Spleen (tissue), 13 donors: ENCODE measurements around the gene MYCN. TPM values are rescaled to one million over a fixed set of nuclear protein-coding genes. Genes with fewer than 3 reads are reported as not detected.

Source experiments
- DNase-seq: peaks from one replicate; pipeline ENCODE4 v3.0.0-alpha.2; 2020
- H3K27ac ChIP-seq, 8 donors: fragments of 200-600 bp; sonication (generic) in 7 of 8; 1 replicate in 4 of 8; 2 replicates in 4 of 8; pipeline versions ENCODE4 v1.5.0 to v1.8.0; 2016 to 2021; ENCODE audit warnings: inconsistent platforms in 4 of 8, mild to moderate bottlenecking in 4 of 8, moderate library complexity in 1 of 8
- H3K27me3 ChIP-seq, 7 donors: fragments of 200-600 bp; sonication (generic) in 6 of 7; replicated peaks in 1 of 7; 1 replicate in 4 of 7; 2 replicates in 3 of 7; pipeline versions ENCODE4 v1.5.0 to v1.8.0; 2016 to 2021; ENCODE audit warnings: inconsistent platforms in 3 of 7, mild to moderate bottlenecking in 1 of 7
- H3K36me3 ChIP-seq, 6 donors: fragments of 200-600 bp; sonication (generic) in 5 of 6; 1 replicate in 4 of 6; 2 replicates in 2 of 6; pipeline versions ENCODE4 v1.5.0 to v1.8.0; 2016 to 2021; ENCODE audit warnings: inconsistent platforms in 2 of 6
- H3K4me1 ChIP-seq, 6 donors: fragments of 200-600 bp; sonication (generic) in 5 of 6; 1 replicate in 3 of 6; 2 replicates in 3 of 6; pipeline versions ENCODE4 v1.5.0 to v1.8.0; 2016 to 2021; ENCODE audit warnings: inconsistent platforms in 3 of 6
- H3K4me3 ChIP-seq, 8 donors: fragments of 200-600 bp; sonication (generic) in 7 of 8; 1 replicate in 4 of 8; 2 replicates in 4 of 8; pipeline versions ENCODE4 v1.5.0 to v1.8.0; 2016 to 2021; ENCODE audit warnings: inconsistent platforms in 4 of 8, mild to moderate bottlenecking in 4 of 8, moderate library complexity in 2 of 8
- H3K9me3 ChIP-seq, 8 donors: fragments of 200-600 bp; sonication (generic) in 7 of 8; 1 replicate in 4 of 8; 2 replicates in 4 of 8; pipeline versions ENCODE4 v1.5.0 to v1.8.0; 2016 to 2021; ENCODE audit warnings: inconsistent platforms in 4 of 8
- CTCF ChIP-seq, 11 experiments: fragments of 200-600 bp in 7 of 11; fragments of 450-650 bp in 4 of 11; sonication (generic) in 4 of 11; IDR thresholded peaks in 8 of 11; conservative IDR thresholded peaks in 3 of 11; 1 replicate in 7 of 11; 2 replicates in 4 of 11; pipeline versions ENCODE4 v1.4.0 to v1.8.0; 2016 to 2021; ENCODE audit warnings: antibody characterized with exemption in 11 of 11, inconsistent platforms in 4 of 11, mild to moderate bottlenecking in 1 of 11
- POLR2A ChIP-seq, 3 donors: fragments of 450-650 bp; IDR thresholded peaks; one replicate each; pipeline ENCODE4 v1.5.1; 2017; ENCODE audit warnings: antibody characterized with exemption in 3 of 3, mild to moderate bottlenecking in 1 of 3
- POLR2AphosphoS5 ChIP-seq, 3 donors: sonication (generic); formaldehyde crosslinking; IDR thresholded peaks; one replicate each; pipeline ENCODE4 v1.5.1; 2017; ENCODE audit warnings: antibody characterized with exemption in 3 of 3
- WGBS, 5 donors: extraction: QIAGEN DNeasy Blood & Tissue Kit in 3 of 5; methylation state at CpG; one replicate each; pipeline versions ENCODE4 v1.1.5 to v1.1.7; 2013 to 2018; 5-methylcytosine and 5-hydroxymethylcytosine counted together
- intact Hi-C: fragments of 100-400 bp; cut with DNase I; formaldehyde crosslinking; loops from one replicate; pipeline ENCODE4 v1.15.0; 2023; ENCODE audit warnings: low total_unique reads
- long read RNA-seq, 2 donors: transcript quantifications; one replicate each; lab custom pipeline, GENCODE V29; 2026
- polyA plus RNA-seq, 3 donors: library from polyadenylated mRNA; stranded (reverse); fragments of 200-250 nt; gene quantifications; one replicate each; pipeline ENCODE4 v1.2.1, GENCODE V29; 2013
- total RNA-seq, 7 donors: library from RNA; depleted of rRNA in 3 of 7; stranded (reverse); fragments of >200 nt in 3 of 7; fragmentation: NEBNext Ultra II Directional in 4 of 7; extraction: Animal tissue kit (Norgen Biotek cat#: 25700) in 4 of 7; gene quantifications; one replicate each; pipeline versions ENCODE4 v1.1.0 to v1.2.1, GENCODE V29; 2016 to 2021
- donor health status: healthy with polysubstance abuse.
- donor health status: DM: no; HTN: no; CAD: no; lungs with moderate emphysema.
- donor health status: DM: no; HTN: no; CAD: no.
- donor health status: Bipolar disorder and iron deficiency.
- donor health status: healthy.
- donor health status: DM: no; HTN: no; CAD: no.
- donor health status: DM: yes; HTN: yes; CAD: no.

MYCN gene
- total RNA-seq (1 to 10 TPM in 1 of 7 donors, under 1 TPM in 4, not detected in 2; 0.29 to 1.3 (median 0.58) TPM), polyA plus RNA-seq (under 1 TPM; 0.03 to 0.16 (median 0.15) TPM)
- long read RNA-seq, donor 1, partial matches to known transcripts = 0 of 3 reads
- long read RNA-seq, donor 1, other reads (novel, unspliced or antisense) = 0 of 3 reads
- long read RNA-seq, donor 2, partial matches to known transcripts = 0 of 3 reads
- long read RNA-seq, donor 2, other reads (novel, unspliced or antisense) = 0 of 3 reads

GRCh38 chr2:15939854-15940660 lies at the start of gene MYCN:
Gene MYCN (plus strand): TSS chr2:15940550. CDS start chr2:15942065, 1,515 bp downstream.
- no peak within 1 kb of the TSS for H3K27ac ChIP-seq
- peaks cover 0 to 78% (median 40%) of the 10 kb centered on the region in 7 donors for H3K27me3 ChIP-seq
- H3K4me1 ChIP-seq = peaks cover 36 to 57% (median 45%) of the 10 kb centered on the region in 6 donors
- H3K4me3 ChIP-seq = peak within 1 kb of the TSS; percentile 16 to 64 (median 39)
- TF ChIP-seq POLR2AphosphoS5 (IDR thresholded peaks at IDR 0.05) (no peak), CTCF (IDR thresholded peaks at IDR 0.05 in 8 of 11, conservative IDR thresholded peaks at IDR 0.05 in 3 of 11) (peak in 1 of 11 experiments; percentile 66), POLR2A (IDR thresholded peaks at IDR 0.05) (no peak)
- WGBS, 5 donors = 0 to 2% (median 1%) methylated on average over 46 to 47 of the region's 47 CpGs
- H3K36me3 ChIP-seq = no peaks in the 10 kb centered on the region
- DNase-seq = no peak
- intact Hi-C loops = loop anchor here (5.0 to 10.0 kb wide), 3 partner anchors 303 to 565 kb away; no protein-coding TSS in a partner anchor
- no peaks in the 10 kb centered on the region for H3K9me3 ChIP-seq

- H3K4me3 ChIP-seq = no peak overlapping the region
- H3K36me3 ChIP-seq = no peaks in the 10 kb centered on the region
- no peak overlapping the region for H3K27ac ChIP-seq
- no peaks in the 10 kb centered on the region for H3K4me1 ChIP-seq
- TF ChIP-seq POLR2A (IDR thresholded peaks at IDR 0.05) (no peak), POLR2AphosphoS5 (IDR thresholded peaks at IDR 0.05) (no peak), CTCF (IDR thresholded peaks at IDR 0.05 in 8 of 11, conservative IDR thresholded peaks at IDR 0.05 in 3 of 11) (no peak)
- DNase-seq = no peak
- H3K27me3 ChIP-seq = no peaks in the 10 kb centered on the region
- no peaks in the 10 kb centered on the region for H3K9me3 ChIP-seq
- intact Hi-C loops = no loop called here
- 75 to 80% (median 77%) methylated on average over 15 of the region's 15 CpGs for WGBS, 5 donors
These were observed 49.1 kb upstream of the MYCN start for GRCh38 chr2:15890936-15891905.

- Histone ChIP-seq H3K9me3 (peaks cover 0 to 10% (median 3%) of the 10 kb centered on the region in 8 donors), H3K27ac (no peak overlapping the region), H3K4me3 (no peak overlapping the region), H3K4me1 (no peaks in the 10 kb centered on the region), H3K36me3 (no peaks in the 10 kb centered on the region), H3K27me3 (no peaks in the 10 kb centered on the region)
- WGBS, 5 donors = 71 to 90% (median 81%) methylated on average over 8 of the region's 8 CpGs
- TF ChIP-seq POLR2AphosphoS5 (IDR thresholded peaks at IDR 0.05) (no peak), CTCF (IDR thresholded peaks at IDR 0.05 in 8 of 11, conservative IDR thresholded peaks at IDR 0.05 in 3 of 11) (no peak), POLR2A (IDR thresholded peaks at IDR 0.05) (no peak)
- no peak for DNase-seq
- intact Hi-C loops = no loop called here
These were observed 48.0 kb upstream of the MYCN start for GRCh38 chr2:15892151-15892880.
